Stimulated activated CD8-positive, alpha-beta memory T cell treated with anti-CD3 and anti-CD28 coated beads, Interleukin-15, amount 100 ng/mL, for 4 hours (primary cell): ENCODE measurements around the gene TGFBR3L.
A peak's percentile ranks its signal among the peaks of the same experiment; 100 is the strongest.

Experiments used
- DNase-seq, 2 donors: peaks; one replicate each; pipeline ENCODE4 v3.0.0-alpha.2; 2020; ENCODE audit warnings: low read depth in 2 of 2

The TGFBR3L gene

DNA sequence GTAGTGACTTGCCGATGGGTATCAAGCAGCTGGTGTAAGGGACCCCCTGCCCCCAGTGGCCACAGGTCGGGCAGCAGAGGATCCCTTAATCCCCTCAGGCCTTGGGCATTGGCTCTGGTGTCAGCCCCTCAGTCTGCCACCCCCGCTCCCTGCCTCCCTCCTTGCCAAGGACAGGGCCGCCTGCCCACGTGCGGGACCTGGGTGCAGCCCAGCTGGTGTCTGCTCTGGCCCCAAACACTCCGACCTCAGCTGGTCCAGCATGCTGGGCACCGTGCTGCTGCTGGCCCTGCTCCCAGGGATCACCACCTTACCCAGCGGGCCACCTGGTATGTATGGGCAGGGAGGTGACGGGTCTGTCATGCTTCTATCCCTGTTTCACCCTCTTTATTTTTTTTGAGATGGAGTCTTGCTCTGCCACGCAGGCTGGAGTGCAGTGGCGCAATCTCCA lies at the start of gene TGFBR3L:
TSS of gene TGFBR3L (plus strand) at position 233 of the 448 bp plus-strand sequence.
- no peak for DNase-seq

DNA sequence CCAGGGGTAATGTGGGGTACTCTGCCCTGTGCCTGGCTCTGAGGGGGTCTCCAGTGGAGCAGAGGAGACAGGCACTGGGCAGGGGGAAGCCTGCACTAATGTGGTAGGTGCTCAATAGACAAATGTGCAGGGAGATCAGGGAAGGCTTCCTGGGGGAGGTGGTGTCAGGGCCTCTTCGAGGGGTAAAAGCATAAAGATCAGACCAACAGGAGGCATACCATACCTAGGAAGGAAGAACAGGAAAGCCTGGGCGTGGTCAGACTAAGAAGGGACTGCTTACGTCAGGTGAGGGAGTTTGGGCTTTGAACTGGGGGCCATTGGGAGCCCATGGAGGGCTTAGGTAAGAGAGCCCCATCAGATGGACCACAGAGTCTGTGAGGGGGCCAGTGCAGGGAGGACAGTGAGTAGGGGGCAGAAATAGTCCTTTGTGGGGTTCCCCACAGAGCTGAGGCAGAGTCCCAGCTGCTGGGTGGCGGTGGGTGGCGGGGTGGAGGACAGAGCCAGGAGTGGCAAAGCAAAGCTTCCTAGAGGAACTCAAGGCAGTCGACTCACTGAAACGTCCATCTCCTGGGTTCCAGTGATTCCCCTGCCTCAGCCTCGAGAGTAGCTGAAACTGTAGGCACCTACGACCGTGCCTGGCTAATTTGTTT lies 49.2 kb upstream of the TGFBR3L start:
- DNase-seq, result no peak

DNA sequence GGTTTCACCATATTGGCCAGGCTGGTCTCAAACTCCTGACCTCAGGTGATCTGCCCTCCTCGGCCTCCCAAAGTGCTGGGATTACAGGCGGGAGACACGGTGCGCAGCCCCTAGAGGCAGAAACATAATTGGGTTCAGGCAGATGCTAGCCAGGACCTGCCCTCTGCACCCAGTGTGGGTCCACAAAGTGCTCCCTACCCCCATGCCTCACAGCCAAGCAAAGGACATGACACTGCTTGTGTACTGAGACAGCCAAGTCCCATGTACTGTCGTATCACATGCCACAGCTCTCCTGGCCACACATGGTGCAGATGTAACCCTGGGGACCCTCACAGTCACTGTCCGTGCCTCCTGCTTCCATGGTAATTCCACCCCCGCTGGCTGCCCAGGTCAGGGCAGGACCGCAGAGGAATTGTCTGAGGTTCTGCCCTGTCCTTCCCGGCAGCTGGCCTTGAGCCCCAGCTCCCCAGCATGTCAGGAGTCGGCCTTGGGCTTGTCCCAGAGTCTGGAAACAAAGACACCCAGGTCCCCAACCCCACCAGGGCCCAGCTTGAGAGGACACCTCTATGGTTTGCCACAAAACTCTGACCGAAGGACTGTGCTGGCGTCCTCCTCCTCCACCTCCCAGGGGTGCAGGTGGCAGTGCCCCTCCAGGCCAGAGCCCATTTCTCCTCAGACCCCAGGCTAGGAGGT lies 48.1 kb upstream of the TGFBR3L start:
- no peak for DNase-seq

DNA sequence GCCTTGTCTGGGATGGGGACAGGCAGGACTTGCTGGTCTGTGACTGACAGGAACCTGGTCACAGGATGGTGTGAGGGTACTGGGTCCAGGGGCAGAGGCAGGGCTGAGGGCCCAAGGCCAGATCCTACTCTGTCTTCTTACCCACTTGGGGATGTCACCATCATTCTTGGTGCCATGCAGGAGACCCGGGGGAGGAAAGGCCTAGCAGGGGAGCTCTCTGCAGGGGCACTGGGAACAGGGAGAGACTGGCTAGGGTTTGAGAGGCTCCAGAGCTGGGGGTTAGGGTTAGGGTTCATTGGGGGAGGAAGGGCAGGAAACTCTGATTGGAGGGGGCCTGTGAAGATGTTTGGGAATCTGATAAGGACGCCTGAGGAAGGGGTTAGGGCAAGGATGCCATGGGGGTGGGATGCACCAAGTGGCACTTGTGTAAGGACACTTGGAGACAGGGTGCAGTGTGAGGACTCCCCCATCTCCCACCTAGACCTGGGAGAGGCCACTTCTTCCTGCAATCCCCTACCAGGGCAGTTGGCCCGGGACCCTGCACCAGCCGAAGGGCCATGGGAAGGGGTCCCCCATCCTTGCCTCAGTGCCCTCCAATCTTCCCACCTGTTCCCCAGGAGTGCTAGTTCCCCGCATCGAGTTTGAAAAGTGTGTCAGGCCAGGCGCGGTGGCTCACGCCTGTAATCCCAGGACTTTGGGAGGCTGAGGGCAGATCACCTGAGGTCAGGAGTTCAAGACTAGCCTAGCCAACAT lies 47.4 kb upstream of the TGFBR3L start:
- DNase-seq, result no peak

DNA sequence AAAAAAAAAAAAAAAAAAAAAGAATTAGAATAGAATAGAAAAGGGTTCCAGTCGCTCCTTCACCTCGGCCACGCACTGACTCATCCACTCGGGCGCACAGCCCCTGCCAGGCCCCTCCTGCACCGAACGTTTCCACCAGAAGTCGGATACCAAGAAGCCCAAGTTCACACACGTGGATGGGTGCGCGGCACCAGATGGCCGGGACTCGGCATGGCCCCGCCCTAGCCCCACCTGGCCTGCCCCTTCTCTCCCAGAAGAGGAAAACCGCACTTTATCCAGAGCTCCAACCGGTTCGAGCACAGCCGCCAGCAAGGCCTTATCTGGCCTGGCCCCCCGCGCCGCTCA lies 46.3 kb upstream of the TGFBR3L start:
- DNase-seq, result no peak

DNA sequence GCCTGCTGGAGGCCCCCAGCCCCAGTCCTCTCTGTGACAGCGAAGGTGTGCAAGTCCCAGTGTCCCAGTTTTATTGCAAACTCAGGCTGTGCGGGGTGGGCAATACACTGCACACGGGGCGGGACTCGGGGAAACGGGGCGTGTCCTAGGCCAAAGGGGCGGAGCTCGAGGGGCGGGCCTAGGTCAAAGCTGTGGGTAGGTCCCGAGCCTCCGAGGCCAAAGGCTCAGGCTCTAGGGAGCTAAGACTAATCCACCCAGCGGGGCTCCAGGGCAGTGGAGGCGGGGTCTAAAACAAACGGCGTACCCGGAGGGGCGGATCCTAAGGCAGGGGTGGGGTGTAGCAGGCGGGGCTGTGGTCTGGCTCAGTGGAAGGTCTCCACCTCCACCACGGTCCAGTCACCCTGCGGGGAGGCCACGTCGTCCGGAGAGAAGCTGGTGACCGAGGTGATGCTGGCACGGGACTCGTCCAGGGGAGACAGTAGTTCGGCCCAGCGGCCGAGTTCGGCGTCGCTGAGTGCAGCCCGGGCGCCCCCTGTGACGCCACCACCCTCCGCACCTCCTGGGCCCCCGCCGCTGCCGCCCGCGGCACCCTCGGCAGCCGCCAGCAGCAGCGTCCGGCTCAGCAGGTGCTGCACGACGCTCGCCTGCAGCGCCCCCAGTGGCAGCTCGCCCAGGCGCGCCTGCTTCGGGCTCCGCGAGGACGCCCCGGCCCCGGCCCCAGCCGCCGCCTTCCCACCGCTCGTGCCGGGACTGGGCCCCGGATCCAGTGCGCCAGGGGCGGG lies 45.8 kb upstream of the TGFBR3L start:
- peak; percentile 58 to 69 for DNase-seq

DNA sequence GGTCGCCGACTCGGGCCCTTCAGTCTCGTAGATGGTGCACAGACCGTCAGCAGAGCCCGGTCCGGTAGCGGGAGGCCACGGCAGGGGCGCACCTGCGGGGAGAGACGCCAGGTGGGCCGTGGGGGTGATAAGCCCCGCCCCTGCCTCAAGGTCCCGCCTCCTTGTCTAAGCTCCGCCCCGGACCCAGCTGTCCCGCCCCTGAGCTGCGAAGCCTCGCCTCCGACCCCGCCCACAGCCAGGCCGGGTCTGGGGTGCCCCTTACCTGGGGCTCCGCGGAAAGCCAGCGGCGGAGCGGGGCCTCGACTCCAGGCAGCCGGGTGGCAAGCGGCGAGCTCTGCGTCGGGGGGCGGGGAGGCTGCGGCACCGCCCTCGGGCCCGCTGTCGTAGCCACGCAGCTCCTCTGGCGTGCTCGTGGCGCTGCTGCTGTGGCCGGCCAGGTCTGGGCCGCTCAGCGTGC lies 45.1 kb upstream of the TGFBR3L start:
- DNase-seq, result peak; percentile 61 to 66

DNA sequence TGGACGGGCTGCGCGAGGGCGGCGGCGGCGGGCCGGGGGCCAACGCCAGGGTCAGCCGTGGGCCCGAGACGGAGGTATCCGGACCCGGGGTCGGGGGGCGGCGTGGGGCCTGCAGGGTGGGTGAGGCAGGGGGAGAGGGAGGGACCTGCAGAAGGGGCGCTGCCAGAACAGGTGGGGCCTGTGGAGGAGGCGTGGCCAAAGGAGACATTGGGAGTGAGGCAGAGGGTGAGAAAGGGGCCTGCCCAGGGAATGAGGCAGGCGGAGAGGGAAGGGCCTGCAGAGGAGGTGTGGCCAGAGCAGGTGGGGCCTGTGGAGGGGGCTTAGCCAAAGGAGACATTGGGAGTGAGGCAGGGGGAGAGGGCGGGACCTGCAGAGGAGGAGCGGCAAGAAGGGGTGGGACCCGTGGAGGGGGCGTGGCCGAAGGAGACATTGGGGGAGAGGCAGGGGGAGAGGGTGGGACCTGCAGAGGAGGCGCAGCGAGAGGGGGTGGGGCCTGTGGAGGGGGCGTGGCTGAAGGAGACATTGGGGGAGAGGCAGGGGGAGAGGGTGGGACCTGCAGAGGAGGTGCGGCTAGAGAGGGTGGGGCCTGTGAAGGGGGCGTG lies 44.6 kb upstream of the TGFBR3L start:
- DNase-seq, result no peak

DNA sequence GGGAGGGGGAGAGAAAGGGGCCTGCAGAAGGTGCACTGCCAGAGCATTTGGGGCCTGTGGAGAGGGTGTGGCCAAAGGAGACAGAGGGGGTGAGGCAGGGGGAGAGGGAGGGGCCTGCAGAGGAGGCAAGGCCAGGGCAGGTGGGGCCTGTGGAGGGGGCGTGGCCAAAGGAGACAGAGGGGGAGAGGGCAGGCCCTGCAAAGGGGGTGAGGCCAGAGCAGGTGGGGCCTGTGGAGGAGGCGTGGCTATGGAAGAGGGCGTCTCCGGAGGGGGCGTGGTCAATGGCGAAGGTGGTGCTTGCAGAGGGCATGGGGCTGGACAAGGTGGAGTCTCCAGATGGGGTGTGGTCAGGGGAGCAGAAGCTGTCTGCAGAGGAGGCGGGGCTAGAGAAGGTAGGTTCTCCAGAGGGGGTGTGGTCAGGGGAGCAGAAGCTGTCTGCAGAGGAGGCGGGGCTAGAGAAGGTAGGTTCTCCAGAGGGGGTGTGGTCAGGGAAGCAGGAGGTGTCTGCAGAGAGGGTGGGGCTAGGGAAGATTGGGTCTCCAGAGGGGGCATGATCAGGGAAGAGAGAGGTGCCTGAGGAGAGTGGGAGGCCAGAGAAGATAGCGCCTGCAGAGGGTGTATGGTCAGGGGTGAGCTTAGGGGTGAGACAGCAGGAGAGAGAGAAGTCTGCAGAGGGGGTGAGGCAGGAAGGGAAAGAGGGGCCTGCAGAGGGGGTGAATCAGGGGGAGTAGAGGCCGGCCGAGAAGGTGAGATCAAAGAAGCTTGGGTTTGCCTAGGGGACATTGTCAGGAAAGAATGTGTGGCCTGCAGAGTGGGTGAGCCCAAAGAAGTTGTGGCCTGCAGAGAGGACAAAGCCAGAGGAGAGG lies 43.8 kb upstream of the TGFBR3L start:
- DNase-seq, result no peak

DNA sequence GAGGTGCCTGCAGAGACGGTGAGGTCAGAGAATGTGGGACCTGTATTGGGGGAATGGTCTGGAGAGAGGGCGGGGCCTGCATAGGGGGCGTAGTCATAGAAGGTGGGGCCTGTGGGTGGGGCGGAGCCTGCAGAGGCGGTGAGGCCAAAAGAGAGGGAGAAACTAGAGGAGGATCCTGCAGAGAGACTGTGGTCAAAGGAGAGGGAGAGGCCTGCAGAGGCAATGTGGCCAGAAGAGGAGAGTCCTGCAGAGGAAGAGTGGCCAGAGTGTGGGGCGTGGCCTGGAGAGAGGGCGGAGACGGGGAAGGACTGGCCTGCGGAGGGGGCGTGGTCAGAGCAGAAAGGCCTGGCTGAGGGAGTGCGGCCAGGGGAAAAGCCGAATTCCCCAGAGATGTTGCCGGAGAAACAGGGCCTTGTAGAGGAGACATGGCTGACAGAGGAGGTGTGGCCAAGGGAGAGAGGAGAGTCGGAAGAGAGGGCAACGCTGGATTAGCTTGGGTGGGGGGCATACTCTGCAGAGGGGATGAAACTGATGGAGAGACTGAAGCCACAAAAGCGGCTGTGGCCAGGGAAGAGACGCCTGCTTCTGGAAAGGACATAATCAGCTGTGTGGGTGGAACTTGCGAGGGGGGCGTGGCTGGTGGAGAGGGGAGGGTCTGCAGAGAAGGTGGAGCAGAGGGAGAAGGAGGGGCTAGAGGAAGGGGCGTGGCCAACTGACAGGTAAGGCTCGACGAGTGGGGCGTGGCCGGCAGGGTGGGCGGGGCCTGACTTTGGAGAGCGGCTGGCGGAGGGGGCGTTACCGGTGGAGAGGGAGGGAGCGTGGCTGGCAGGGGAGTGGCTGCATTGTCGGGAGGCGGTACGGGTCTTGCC lies 43.0 kb upstream of the TGFBR3L start:
- peak; percentile 40 to 61 for DNase-seq

DNA sequence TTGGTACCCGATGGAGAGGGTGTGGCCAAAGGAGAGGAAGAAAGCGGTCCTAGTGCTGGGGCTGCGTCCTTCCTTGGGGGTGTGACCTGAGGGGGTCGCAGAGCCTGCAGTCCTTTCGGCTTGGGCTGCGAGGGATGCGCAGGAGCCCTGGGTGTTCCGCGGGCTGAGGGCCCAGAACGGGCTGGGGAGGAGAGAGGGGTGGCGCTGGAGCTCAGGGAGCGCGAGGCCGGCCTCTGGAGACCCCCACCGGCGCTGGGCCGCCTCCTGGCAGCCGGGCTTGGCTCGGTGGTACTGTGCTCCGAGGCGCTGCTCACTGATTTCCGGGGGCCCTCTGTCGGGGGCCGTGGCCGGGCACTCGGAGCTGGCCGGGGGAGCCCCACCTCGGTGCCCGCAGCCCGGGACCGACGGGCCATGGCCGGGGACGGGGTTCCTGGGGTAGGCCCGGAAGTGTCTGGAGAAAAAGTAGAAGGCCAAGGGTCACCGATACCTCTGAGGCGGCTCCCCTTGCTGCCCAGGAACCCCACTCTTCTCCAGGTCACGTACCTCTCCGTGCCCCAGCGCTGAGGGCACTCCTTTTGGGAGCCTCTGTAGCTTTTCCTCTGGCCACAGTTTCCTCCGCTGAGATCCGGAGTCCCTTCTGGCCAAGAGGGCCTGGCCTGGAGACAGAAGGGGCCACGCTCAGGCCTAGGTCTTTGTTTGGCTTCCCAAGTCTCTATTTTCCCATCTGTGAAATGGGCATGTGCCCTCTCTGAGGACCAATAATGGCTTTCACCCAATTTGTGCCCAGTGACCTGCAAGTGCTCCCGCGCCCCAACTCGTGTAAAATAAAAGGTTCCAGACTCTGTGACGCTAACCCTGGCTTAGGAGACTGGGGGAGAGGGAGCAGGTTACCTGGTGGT lies 42.1 kb upstream of the TGFBR3L start:
- no peak for DNase-seq

DNA sequence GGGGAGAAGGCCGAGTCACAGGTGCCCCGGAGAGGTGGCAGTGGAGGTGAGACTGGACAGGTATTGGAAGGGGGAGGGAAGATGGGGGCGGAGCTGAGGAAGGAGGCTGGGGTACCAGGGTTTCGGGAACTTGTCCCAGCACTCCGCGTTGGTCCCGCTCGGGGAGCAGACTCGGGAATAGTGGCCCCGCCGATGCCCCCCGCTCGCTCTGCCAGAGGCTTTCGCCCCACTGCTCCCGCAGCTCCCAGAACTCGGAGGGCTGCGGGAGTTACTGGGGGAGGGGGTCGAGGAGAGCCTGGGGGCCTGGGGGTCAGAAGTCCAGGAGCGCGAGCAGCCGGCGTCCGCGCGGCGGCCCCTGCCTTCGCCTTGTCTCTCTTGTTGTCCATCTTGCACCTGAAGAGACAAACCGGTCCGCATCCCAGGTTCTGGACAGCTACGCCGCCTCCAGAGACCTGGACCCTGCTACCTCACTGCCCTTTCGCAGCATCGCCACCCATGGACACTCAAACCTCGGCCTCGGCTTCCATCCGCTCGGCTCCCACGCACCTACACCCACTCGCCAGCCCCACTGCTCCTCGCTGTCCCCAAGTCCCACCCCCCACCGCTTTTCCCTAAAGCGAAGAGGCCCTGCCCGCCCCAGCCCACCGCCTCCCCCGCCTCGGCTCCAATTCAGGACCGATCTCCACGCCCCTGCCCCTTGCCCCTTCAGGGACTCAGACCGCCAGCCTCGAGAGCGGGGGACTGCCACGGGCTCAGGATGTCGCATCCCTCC lies 41.1 kb upstream of the TGFBR3L start:
- DNase-seq, result no peak

DNA sequence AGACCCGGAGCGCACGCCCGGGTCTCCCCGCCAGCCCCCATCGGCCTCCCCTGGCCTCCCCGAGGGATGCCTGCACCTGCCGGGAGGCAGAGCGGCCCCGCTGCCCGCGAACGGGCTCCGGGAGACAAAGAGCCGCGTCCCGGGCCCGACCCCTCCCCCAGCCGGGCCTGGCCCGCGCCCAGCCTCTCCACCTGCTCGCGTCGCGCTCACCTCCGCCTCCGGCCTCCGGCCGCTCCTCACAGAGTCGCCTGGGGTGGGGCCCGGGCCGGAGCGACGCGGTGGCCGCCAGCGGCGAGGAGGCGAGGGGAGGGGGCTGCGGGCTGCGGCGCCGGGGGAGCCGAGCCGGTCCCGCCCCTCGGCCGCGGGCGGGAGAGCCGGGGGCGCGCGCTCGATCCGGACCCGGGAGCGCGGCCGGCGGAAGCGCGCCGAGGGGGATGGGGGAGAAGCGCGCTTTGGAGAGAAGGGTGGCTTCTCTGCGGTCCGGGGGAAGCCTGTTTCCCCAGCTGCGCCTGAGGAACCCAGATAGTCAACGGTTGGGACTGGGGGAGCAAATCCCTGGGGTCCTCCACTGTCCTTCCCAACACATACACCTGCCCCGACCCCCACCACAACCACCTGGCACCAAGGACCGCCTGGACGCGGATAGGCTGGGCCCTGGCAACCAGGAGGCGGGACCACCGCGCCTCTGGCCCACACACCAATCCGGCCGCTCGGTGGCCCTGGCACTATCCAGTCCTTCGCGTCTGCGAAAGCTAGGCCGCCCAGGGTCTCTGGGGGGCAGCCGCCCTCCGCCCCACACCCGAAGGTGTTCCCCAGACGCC lies 40.3 kb upstream of the TGFBR3L start, which contains the start of gene PRR36:
TSS of gene PRR36 (minus strand) at position 315 of the 821 bp plus-strand sequence. CDS start 701 bp downstream, outside the sequence.
- no peak for DNase-seq

DNA sequence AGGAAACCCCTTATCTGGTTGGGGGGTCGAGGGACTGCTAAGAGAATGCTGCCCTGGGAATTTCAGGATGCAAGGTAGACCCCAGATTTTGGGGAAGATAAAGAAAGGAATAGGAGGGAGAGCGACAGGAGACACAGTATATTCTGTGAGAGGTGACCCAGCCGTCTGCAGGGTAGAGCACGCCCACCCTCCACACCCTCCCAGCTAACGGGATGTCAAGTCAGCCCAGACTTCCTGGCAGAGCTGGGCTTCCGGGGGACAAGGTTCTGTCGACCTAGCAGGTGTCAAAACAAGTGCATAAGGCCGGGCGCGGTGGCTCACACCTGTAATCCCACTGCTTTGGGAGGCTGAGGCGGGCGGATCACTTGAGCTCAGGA lies 39.7 kb upstream of the TGFBR3L start:
- DNase-seq, result no peak

DNA sequence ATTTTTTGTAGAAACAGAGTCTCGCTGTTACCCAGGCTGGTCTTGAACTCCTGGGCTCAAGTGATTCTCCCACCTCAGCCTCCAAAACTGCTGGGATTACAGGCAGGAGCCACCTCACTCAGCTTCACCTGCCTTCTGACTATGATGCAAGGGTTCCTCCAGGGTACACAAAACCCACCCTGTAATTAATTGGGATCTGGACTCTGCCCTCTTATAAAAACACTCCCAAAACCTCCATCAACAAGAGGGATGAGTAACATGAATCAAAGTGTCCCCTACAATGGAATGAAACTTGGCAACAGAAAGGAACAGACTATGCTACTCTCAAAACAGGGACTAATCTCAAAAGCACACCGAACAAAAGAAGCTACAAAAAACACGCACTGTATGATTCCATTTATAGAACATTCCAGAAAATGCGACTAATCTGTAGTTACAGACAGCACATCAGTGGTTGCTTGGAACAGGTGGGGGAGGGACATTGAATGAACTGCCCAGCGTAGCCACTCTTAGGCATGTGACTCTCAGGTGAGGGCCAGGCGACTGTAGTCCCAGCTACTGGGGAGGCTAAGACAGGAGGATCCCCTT lies 37.3 kb upstream of the TGFBR3L start:
- DNase-seq, result no peak

DNA sequence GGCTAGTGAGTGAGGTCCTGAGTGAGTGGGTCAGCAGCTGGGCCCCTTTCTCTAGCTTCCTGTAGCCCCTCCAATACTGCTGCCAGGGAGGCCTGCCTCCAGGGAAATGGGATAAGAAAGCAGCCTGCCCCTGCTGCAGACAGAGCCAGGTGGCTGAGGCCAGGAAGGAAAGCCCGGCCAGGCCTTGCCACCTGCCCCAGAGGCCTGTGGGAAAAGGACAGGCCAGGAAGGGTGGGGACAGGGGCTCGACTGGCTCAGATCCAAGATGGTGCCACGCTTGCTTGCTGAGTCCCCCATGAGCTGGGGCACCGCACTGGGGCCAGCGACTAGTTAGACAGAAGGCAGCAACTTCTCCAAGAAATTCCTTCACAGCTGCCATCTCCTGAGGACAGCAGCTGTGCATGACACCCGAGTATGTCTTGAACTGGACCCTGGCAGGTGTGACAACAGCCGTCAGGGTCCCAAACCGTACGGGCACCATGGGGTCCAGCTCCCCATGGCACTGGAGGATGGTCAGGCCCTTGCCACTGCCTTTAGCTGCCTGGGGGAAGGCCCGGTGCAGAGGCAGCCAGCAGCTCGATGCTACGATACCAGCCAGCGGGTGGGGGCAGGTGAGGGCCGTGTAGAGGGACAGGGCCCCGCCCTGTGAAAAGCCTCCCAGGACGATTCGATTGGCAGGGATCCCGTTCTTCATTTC lies 35.4 kb upstream of the TGFBR3L start:
- DNase-seq, result no peak
